Body of pancreas (tissue), 4 donors: ENCODE measurements around the gene TMEM229B. TPM values are rescaled to one million over a fixed set of nuclear protein-coding genes. Genes with fewer than 3 reads are reported as not detected.

ENCODE experiments used
- ATAC-seq: fragments of 150-250 bp; one replicate; pipeline ENCODE4 v1.9.1; 2016
- DNase-seq, 4 donors: peaks; one replicate each; pipeline ENCODE4 v3.0.0-alpha.2; 2019
- H3K27ac ChIP-seq, 4 donors: fragments of 200-600 bp; sonication (generic); 1 replicate in 3 of 4; 2 replicates in 1 of 4; pipeline versions ENCODE4 v1.5.1 to v1.6.1; 2016 to 2019; ENCODE audit warnings: mild to moderate bottlenecking in 1 of 4, mixed read lengths in 1 of 4, moderate library complexity in 1 of 4
- H3K27me3 ChIP-seq, 2 donors: fragments of 200-600 bp; sonication (generic); one replicate each; pipeline ENCODE4 v1.6.0; 2016; ENCODE audit warnings: mild to moderate bottlenecking in 1 of 2
- H3K36me3 ChIP-seq, 2 donors: fragments of 200-600 bp; sonication (generic); replicated peaks in 1 of 2; 2 replicates each; pipeline ENCODE4 v1.5.1; 2016; ENCODE audit warnings: low read depth in 2 of 2; ENCODE audit not compliant: insufficient read depth in 1 of 2
- H3K4me1 ChIP-seq: fragments of 200-600 bp; sonication (generic); one replicate; pipeline ENCODE4 v1.6.0; 2016
- H3K4me3 ChIP-seq, 2 donors: fragments of 200-600 bp; sonication (generic); 1 replicate in 1 of 2; 2 replicates in 1 of 2; pipeline ENCODE4 v1.5.1; 2016 to 2019
- H3K9me3 ChIP-seq, 3 donors: fragments of 200-600 bp; sonication (generic); 1 replicate in 2 of 3; 2 replicates in 1 of 3; pipeline ENCODE4 v1.5.1; 2016
- CTCF ChIP-seq, 7 experiments: fragments of 450-650 bp in 4 of 7; fragments of 200-600 bp in 3 of 7; sonication (generic) in 3 of 7; IDR thresholded peaks; one replicate each; pipeline ENCODE4 v1.5.1; 2016 to 2019; ENCODE audit warnings: antibody characterized with exemption in 7 of 7
- POLR2A ChIP-seq, 3 donors: fragments of 450-650 bp; IDR thresholded peaks; one replicate each; pipeline ENCODE4 v1.6.1; 2016; ENCODE audit warnings: antibody characterized with exemption in 3 of 3, mild to moderate bottlenecking in 2 of 3
- WGBS, 2 donors: methylation state at CpG; one replicate each; pipeline ENCODE4 v1.1.5; 2017; 5-methylcytosine and 5-hydroxymethylcytosine counted together
- intact Hi-C: fragments of 100-400 bp; cut with DNase I; formaldehyde crosslinking; loops from one replicate; pipeline ENCODE4 v1.15.1; 2023
- total RNA-seq, 2 donors: library from RNA; depleted of rRNA; stranded (reverse); fragments of >200 nt; gene quantifications; one replicate each; pipeline ENCODE4 v1.1.0, GENCODE V29; 2016

Gene TMEM229B
- total RNA-seq, 2 donors from 2014 or later: 2.0 to 4.4 TPM

- intact Hi-C loops: no loop called here
- H3K27ac ChIP-seq: no peak overlapping the region
- no peak overlapping the region for H3K4me3 ChIP-seq
- H3K9me3 ChIP-seq: no peaks in the 10 kb centered on the region
- H3K27me3 ChIP-seq: no peaks in the 10 kb centered on the region
- no peaks in the 10 kb centered on the region for H3K36me3 ChIP-seq
- 66 to 77% methylated on average over 6 of the region's 6 CpGs for WGBS, 2 donors
- no peak for ATAC-seq
- peaks cover 14% of the 10 kb centered on the region for H3K4me1 ChIP-seq
- no peak for TF ChIP-seq POLR2A (IDR thresholded peaks at IDR 0.05)
- TF ChIP-seq CTCF (IDR thresholded peaks at IDR 0.05): no peak
- no peak for DNase-seq
Measured at GRCh38 chr14:67464377-67464776, 24.1 kb downstream of the TMEM229B start.

GRCh38 chr14:67463900-67464299 is 24.6 kb downstream of the TMEM229B start:
- TF ChIP-seq POLR2A (IDR thresholded peaks at IDR 0.05): no peak
- TF ChIP-seq CTCF (IDR thresholded peaks at IDR 0.05): no peak
- DNase-seq (no peak), ATAC-seq (no peak)
- Histone ChIP-seq H3K27ac (no peak overlapping the region), H3K4me3 (no peak overlapping the region), H3K36me3 (no peaks in the 10 kb centered on the region), H3K9me3 (no peaks in the 10 kb centered on the region), H3K4me1 (peaks cover 14% of the 10 kb centered on the region), H3K27me3 (no peaks in the 10 kb centered on the region)
- WGBS, 2 donors: 96 to 97% methylated on average over 2 to 3 of the region's 3 CpGs
- intact Hi-C loops: no loop called here

- DNase-seq: no peak
- 93 to 94% methylated on average over 1 of the region's 1 CpG for WGBS, 2 donors
- Histone ChIP-seq H3K4me1 (peaks cover 27% of the 10 kb centered on the region), H3K27me3 (no peaks in the 10 kb centered on the region), H3K9me3 (no peaks in the 10 kb centered on the region), H3K4me3 (no peak overlapping the region), H3K36me3 (no peaks in the 10 kb centered on the region), H3K27ac (peak overlapping the region; percentile 20 to 66 (median 36))
- TF ChIP-seq CTCF (IDR thresholded peaks at IDR 0.05) (no peak), POLR2A (IDR thresholded peaks at IDR 0.05) (no peak)
- intact Hi-C loops: no loop called here
- ATAC-seq: no peak
Measured at GRCh38 chr14:67461996-67462395, 26.5 kb downstream of the TMEM229B start.

GRCh38 chr14:67461341-67461985 is 27.1 kb downstream of the TMEM229B start:
- DNase-seq: peak in 3 of 4 donors; percentile 41 to 50 (median 41)
- TF ChIP-seq CTCF (IDR thresholded peaks at IDR 0.05): no peak
- TF ChIP-seq POLR2A (IDR thresholded peaks at IDR 0.05): no peak
- Histone ChIP-seq H3K27me3 (no peaks in the 10 kb centered on the region), H3K4me1 (peaks cover 27% of the 10 kb centered on the region), H3K36me3 (no peaks in the 10 kb centered on the region), H3K27ac (peak overlapping the region; percentile 20 to 66 (median 36)), H3K9me3 (no peaks in the 10 kb centered on the region), H3K4me3 (no peak overlapping the region)
- ATAC-seq: peak; percentile 75
- WGBS, 2 donors: 29 to 35% methylated on average over 3 of the region's 3 CpGs
- intact Hi-C loops: no loop called here

- H3K27me3 ChIP-seq: no peaks in the 10 kb centered on the region
- no peaks in the 10 kb centered on the region for H3K9me3 ChIP-seq
- TF ChIP-seq POLR2A (IDR thresholded peaks at IDR 0.05): no peak
- TF ChIP-seq CTCF (IDR thresholded peaks at IDR 0.05): no peak
- WGBS, 2 donors: 67% methylated on average over 5 of the region's 5 CpGs
- no peak for DNase-seq
- ATAC-seq: no peak
- peak overlapping the region in 1 of 4 donors; percentile 3 for H3K27ac ChIP-seq
- intact Hi-C loops: no loop called here
- H3K4me3 ChIP-seq: no peak overlapping the region
- no peaks in the 10 kb centered on the region for H3K36me3 ChIP-seq
- peaks cover 27% of the 10 kb centered on the region for H3K4me1 ChIP-seq
Measured at GRCh38 chr14:67459336-67459735, 29.2 kb downstream of the TMEM229B start.
